Stimulated activated CD4-positive, alpha-beta T cell treated with anti-CD3 and anti-CD28 coated beads, Interleukin-12 subunit alpha, Interleukin-12 subunit beta, amount 100 ng/mL, for 4 hours (primary cell): Measurements from ENCODE around the gene MEIG1.
"Not testable (repeated sequence)": the region's sequence is repeated elsewhere in the genome, so short reads cannot be mapped to it uniquely, and the experiment has no call there.

ENCODE experiments used
- DNase-seq: peaks from one replicate; pipeline ENCODE4 v3.0.0-alpha.2; 2020

The MEIG1 gene, protein sequence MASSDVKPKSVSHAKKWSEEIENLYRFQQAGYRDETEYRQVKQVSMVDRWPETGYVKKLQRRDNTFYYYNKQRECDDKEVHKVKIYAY

DNA sequence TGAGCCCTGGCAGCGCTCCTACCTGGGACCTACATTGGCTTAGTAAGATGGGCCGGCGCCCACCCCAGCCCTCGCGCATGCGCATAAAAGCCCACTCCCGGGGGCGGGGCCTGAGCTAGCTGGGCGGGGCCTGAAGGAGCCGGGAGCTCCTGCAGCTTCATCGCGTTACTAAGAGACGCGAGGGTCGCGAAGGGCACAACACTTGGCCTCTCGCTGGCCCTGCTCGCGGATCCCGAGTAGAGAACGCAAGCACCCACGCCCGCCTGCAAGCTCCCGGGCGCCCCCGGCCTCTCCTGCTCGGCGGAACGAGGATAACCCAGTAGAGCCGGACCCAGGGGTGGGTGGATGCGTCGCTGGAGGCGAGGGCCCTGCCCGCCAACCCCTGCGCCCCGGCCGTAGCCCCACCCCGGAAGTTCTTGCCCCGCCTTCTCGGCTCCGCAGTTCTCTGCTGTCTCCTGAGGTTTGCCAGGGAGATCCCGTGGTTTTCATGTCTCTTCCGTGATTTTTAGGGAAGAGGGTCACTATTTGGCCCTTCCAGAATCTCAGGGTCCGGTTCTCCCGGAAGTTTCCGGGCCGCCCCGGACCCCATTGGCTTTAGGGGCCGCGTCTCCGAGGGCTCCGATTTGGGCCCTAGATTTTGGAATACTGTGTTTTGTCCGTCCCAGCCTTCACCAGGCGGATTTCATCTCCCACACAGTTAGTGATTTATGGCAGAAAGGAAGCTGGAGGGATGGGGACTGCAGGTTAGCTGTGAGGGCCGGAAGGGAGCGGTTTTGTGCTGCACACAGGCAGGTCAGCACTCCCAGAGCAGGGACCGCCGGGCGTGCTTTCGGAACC is at the start of gene MEIG1:
MEIG1 (plus strand) TSS at position 168 of the 837 bp plus-strand sequence. CDS start 7,081 bp downstream, outside the sequence.
- peak; percentile 92 for DNase-seq

DNA sequence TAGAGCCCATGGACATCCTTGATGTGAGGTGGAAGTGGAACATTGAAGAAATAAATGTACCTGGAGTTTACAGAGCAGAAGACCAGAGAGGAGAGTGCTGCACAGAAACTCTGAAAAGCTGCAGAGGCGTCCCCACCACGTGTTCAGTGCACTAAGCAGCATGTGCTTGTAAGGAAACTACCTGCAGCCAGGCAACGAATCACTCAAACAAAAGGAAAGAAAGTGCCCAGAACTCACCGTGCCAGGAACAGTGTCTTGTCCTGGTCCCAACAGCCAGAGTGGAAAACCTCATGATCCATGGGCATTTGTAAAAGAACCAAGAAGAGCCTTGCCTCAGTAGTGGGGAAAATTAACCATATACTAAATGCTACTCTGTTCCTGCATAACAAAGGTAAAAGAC is 48.2 kb upstream of the MEIG1 start:
- DNase-seq = no peak

DNA sequence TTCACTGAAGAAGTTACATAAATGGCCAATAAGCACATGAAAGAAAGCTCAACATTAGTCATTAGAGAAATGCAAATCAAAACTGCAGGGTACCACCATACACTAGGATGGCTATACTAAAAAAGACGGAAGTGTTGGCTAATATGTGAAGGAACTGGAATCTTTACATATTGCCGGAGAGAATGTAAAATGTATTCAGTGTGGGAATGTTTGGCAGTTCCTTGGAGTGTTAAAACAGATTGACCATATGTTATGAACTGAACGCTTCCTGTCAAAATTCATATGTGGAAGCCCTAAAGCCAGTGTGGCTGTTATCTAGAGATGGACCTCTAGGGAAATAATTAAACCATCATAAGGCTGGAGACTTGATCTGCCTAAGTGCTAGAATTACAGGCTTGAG is 47.4 kb upstream of the MEIG1 start:
- DNase-seq = no peak

DNA sequence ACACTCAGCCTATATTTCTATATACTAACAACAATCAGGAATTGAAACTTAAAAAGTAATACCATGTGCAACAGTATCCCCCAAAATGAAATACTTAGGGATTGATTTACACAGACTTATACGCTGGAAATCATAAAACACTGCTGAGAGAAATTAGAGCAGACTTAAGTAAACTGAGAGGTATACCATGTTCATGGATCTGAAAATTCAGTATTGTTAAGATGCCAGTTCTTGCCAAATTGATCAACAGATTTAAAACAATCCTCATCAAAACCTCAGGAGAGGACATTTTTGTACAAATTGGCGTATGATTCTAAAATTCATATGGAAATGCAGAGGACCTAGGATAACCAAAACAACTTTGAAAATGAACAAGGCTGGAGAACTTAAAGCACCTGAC is 42.6 kb upstream of the MEIG1 start:
- no peak for DNase-seq

DNA sequence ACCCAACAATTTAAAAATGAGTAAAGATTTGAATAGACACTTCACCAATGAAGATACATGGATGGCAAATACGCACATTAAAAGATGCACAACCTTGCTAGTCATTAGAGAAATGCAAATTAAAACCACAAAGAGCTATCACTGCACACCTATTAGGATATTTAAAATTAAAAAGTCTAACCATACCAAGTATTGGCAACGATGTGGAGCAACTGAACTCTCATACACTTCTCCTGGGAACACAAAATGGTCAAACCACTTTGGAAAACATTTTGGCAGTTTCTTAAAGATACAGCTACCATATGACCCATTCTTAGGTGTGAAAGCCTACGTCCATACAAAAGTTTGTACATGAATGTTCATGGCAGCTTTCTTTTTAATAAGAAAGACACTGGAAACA is 41.4 kb upstream of the MEIG1 start:
- DNase-seq = no peak

DNA sequence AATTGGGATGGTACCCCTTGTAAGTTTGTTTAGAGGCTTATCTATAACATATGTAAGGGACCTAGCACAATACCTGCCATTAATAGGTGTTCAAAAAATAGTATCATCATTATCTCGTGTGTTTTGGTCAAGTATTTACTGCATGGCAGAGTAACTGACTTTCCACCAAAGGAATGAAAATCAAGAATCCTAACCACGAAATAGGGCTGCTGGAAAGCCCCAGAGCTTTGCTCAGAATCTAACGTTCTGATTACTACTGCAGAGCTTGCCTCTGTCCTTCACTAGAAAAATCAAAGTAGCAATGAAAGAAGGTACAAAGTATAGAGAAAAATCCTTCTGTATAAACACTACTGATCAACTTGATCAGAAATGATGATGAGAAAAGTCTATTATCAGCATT is 40.2 kb upstream of the MEIG1 start:
- DNase-seq = no peak

DNA sequence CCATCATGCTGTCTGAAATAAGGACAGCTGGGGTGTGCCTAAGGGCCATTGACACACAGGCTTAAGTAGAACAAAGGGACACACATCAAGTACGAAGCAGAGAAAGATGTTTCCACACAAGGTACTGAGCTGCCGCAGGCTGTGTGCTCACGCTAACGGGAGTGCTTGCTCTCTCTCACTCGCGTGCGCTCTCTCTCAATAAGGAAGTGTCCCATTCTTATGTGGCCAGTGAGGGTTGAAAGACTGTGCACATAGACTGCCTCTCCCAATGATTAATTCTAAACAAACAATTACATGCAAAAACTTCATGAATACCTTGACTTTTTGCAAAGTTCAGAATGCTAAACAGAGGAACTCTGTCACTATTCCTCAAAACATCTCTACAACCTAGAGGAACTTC is 35.2 kb upstream of the MEIG1 start:
- no peak for DNase-seq

DNA sequence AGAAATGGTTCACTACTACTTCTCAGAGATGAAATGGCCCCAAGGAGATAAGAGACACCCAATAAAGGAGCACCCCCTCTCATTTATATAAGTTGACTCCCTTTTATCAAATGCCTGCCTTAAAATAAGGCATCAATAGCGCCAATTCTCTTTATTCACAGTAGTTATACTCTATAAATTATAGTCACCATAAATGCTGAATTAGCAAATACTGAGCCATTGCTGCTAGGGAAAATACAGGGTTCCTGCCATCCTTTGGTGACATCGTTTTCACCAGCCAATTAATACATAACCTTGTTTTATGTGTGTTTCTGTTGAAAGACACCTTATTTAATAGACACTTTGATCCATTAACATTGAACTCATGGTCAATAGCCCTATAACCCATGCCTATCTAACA is 33.9 kb upstream of the MEIG1 start:
- DNase-seq = no peak

DNA sequence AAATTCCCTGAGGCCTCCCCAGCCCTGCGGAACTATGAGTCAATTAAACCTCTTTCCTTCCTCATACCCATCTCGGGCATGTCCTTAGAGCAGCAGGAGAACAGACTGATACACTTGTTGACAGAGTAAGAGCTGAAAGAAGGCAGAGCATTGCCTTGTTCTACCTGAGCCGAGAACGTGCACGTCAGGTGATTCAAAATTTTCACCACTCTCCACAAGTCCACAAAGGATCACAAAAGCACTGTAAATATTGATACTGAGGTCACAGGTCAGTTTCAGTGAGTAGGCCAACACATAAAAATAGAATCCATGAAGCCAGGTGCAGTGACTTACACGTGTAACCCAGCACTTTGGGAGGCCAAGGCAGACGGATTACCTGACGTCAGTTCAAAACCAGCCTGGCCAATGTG is 33.1 kb upstream of the MEIG1 start:
- no peak for DNase-seq

DNA sequence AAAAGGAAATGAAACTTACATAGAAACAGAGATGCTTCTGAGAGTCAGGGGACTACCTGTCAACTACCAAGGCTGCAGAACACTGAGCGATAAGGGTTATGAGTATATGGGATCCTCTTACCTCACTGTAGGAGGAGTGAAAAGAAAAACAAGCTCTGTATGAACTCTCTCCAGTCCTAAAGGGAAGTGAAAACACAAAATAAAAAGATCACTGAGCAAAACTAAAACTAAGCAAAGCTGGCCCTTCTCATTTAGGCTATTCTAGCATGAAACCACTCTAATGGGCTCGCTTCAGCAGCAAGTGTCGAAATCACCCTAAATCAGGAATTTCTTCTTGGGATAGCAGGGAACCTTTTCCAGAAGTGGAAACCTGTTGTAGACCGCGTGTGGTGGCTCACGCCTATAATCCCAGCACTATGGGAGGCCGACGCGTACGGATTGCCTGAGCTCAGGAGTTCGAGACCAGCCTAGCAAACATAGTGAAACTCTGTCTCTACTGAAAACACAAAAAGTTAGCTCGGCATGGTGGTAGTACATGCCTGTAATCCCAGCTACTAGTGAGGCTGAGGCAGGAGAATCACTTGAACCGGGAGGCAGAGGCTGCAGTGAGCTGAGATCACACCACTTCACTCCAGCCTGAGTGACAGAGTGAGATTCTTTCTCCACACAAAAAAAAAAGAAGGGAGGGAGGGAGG is 32.3 kb upstream of the MEIG1 start:
- no peak for DNase-seq

DNA sequence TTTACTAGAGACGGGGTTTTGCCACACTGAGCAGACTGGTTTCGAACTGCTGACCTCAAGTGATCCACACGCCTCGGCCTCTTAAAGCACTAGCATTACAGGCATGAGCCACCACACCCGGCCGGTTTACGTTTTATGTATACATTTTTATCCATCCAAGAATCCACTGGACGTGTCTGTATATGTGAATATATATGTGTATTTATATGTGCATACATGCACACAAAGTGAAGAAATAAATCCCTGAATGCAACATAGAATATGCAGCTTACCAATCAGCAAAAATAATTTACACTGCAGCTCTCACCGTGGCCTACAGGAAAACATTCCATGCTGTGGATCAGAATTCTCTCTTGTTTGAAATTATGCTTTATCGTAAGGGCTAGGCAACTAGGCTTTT is 28.6 kb upstream of the MEIG1 start:
- no peak for DNase-seq

DNA sequence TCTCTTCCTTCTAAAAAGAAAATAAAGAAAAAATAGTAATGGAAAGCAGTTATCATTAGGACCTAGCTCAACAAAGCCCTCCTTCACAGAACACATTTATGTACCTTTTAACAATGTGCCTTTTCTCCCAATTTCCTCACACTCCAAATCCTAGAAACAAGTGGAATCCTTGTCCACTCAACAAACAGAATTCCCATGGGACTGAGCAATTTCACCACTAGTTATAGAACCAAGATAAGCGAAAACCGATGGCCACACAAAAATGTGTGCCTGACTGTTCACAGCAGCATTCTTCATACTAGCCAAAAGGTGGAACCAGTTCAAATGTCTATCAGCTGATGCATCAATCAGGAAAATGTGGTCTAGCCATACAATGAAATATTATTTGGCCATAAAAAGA is 22.6 kb upstream of the MEIG1 start:
- DNase-seq = no peak

DNA sequence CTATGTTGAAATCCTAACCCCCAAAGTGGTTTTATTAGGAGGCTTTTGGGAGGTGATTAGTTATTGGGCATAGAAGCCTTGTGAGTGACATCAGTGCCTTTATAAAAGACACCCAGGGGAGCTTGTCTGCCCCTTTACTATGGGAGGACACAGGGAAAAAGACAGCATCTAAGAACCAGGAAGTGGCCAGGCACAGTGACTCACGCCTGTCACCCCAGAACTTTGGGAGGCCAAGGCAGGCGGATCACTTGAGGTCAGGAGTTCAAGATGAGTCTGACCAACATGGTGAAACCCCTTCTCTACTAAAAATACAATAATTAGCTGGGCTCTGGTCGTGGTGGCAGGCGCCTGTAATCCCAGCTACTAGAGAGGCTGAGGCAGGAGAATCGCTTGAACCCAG is 20.2 kb upstream of the MEIG1 start:
- not testable (repeated sequence) for DNase-seq

DNA sequence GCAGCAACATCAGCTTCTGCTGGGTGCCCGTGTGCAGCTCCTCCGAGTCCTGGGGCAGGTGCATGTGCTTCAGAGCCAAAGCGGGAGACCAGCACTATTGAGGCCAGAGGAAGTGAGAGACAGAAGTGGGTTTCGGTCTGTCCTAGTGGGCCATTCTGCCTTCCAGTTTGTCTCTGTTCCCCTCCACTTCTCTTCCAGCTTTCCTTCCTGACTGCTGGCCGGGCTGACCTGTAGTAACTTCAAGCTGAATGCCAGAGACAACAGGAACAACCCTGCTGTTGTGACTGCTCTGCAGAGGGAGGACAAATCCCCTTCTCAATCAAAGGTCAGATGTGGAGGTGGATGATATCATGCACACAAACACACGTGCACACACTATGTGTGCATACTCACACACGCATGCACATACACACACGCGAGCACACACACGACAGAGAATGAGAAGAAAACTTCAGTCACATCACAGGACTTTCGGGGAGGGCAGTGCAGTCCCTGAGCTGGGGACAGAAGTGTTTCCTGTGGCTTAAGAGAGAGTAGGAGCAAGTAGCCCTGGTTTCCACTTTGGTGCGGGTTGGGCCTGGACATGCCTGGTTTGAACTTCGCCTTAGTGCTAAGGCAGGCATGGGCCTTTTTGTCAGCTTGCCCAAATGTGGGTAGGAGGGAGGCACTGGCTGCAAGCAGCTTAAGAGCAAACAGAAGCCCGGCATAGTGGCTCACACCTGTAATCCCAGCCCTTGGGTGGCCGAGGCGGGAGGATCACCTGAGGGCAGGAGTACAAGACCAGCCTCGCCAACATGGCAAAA is 16.8 kb upstream of the MEIG1 start:
- DNase-seq = not testable (repeated sequence)

DNA sequence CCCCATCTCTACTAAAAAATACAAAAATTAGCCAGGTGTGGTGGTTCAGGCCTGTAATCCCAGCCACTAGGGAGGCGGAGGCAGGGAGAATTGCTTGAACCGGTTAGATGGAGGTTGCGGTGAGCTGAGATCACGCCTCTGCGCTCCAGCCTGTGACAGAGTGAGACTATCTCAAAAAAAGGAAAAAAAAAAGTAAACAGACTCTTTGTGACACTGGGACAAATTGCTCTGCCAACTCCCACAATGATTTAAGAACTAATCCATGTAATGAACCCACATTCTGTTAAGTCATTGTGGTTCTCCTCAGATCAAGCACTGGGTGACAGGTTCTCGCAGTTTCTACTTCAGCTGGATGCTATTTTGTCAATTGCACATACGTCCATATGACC is 16.2 kb upstream of the MEIG1 start:
- DNase-seq = not testable (repeated sequence)

DNA sequence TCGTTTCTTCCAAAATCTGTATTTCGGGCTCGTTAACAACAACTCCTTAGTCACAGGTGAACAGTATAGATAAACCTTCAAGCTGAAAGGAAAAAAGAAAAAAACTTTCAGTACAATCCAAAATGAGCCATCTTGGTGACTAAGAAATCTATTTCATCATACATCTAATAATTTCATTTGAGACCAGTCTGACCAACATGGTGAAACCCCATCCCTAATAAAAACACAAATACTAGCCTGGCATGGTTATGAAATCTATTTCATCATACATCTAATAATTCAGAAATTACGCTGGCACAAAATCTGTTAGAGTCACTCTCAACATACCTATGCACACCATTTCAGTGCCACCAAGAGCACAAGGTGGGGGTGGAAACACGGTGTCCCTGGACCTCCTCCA is 14.1 kb upstream of the MEIG1 start:
- no peak for DNase-seq

DNA sequence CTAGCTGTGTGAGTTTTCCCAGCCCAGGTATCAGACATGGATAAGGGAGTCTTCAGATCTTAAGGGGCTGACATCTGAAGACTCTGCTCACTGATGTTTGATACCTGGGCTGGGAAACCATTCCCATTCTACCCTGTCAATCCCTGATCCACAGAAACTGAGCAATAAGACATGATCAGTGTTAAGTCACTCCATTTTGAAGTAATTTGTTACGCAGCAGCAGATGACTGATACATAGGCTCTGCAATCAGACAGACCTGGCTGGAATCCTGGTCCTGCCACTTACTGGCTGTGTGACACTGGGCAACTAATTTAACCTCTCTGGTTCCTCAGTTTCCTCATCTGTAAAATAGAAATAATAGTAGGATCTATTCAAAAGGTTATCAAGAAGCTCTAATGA is 11.9 kb upstream of the MEIG1 start:
- no peak for DNase-seq

DNA sequence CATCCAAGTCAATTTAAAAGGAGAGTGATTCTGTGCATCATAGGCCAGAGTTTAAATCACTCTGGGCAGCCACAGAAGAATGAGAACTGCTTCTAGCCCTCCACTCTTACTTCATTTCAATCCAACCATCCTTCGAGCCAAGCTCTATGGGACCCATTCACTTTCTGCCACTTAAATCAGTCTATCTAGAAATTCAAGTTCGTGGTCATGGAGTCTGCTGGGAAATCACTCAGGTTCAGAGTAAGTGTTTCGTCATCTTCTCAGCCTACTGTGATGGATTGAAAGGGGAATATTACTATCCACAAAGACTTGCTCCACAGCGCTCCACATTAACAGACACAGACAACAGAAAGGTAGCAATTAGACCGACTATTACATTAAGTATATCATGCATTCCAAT is 9.9 kb upstream of the MEIG1 start:
- no peak for DNase-seq

DNA sequence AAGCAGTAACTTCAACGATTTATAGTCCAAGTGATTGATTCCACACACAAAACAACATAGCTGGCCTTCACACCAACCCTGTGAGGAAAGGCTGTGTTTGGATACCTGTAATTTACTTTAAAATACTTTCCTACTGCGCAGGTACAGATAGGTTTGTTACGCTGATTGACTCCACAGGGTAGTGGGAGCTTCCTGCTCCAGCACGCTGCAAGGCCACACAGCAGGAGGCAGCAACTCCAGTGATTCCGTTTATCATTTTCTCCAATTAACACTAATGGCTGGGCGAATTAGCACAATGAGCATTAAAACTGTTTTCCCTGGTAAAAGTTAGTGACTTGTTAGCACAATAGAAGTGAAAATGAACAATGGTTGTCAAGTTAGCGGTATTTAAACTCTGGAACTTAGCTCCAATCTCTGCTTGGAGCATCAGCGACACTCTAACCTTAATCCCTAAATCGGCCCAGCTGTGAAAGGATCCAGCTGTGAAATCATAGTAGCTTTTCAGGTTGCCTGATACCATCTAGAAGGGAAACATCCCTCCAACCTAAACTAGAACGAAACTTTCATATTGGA is 6.3 kb upstream of the MEIG1 start:
- DNase-seq = no peak

DNA sequence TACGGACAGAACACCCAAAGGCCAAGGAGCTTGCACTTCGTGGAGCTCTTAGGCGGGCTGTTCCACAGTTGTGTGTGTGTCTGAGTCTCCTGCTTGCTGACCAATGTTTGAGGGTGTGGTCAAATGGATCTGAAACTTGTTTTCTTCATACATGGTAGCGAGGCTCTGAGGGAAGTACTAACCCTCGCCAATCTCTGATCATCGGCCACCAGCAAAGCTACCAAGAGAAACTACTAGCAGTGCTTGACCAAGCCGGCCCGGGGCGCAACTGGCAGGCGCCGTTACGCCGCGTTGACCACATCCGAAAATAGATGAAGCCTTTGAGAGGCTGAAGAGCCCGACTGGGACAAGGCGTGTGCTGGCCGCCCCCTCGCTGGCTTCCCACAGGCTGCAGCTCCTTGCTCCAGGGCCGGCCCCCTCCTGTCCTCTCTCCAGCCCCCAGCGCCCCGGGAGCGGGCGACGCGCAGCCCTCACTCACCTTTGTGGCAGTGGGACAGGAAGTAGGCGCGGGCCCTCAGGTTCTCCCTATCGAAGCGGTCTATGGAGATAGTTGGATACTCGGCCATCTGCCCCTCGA is 5.7 kb upstream of the MEIG1 start:
- no peak for DNase-seq

DNA sequence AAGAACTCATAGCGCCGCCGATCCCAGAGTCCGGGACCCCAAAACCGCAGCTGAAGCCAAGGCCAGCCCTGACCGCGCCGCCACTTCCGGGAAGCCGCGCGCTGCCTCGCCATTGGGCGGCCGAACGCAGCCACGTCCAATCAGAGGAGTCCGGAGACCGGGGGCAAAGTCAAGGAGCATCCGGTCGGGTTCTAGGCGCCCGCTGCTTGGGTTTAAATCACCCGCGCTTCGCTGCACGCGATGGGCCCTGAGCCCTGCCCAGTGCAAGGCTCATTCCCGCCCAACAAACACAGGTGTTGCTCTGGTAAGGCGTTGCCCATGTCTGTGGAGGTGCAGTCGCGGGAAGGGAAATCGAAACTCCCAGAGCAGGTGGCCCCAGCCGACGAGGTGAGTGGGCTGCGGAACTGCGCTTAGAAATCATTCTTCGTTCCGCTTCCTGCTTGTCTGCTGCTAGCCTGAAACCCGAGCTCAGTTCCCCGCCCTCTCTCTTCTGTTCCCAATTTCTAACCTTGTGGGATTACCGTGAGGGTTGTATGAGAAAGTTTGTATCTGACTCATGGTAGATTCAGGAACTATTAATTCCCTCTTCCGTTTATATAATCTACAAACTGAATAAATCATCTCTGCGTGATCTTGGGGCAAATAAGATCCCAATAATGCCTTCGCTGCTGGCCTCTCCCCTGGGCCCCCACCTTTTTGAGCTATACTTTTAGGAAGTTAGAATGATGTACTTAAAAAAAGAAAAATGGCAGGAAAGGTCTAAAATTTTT is 5.0 kb upstream of the MEIG1 start, which contains the start of gene DCLRE1C:
DCLRE1C (minus strand) TSS at position 96 of the 770 bp plus-strand sequence; CDS start at position 10, 86 bp downstream.
- peak; percentile 80 for DNase-seq

DNA sequence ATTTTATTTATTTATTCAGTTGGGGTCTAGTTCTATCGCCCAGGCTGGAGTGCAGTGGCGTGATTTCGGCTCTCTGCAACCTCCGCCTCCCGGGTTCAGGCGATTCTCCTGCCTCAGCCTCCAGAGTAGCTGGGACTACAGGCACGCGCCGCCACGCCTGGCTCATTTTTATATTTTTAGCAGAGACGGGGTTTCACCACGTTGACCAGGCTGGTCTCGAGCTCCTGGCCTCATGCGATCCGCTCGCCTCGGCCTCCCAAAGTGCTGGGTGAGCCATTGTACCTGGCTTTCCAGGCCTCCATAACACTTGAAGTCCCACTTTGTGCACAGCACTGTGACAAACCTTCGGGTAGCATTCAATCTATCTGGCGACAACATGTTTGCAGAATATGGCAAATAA is 4.3 kb upstream of the MEIG1 start:
- DNase-seq = no peak
